ENCODE measurements around the gene TARS1. TPM values are rescaled to one million over a fixed set of nuclear protein-coding genes. Genes with fewer than 3 reads are reported as not detected.

TARS1 gene
- total and polyA plus RNA-seq, 11 donors = 58.1 to 91.0 (median 71.9) TPM

- ATAC-seq (no peak), DNase-seq (no peak)
- H3K36me3 ChIP-seq = no peaks in the 10 kb centered on the region
- WGBS, 4 donors = 85 to 95% (median 91%) methylated on average over 17 to 27 of the region's 27 CpGs
- no peaks in the 10 kb centered on the region for H3K4me1 ChIP-seq
- intact Hi-C loops (cut with DNase I) = no loop called here
- no peaks in the 10 kb centered on the region for H3K27me3 ChIP-seq
- TF ChIP-seq CTCF (IDR thresholded peaks at IDR 0.05) = no peak
- no peak for TF ChIP-seq POLR2A (IDR thresholded peaks at IDR 0.05)
- no peak overlapping the region for H3K4me3 ChIP-seq
- H3K27ac ChIP-seq = no peak overlapping the region
- no peaks in the 10 kb centered on the region for H3K9me3 ChIP-seq
Measured at GRCh38 chr5:33501899-33502298, 61.1 kb downstream of the TARS1 start.

DNA sequence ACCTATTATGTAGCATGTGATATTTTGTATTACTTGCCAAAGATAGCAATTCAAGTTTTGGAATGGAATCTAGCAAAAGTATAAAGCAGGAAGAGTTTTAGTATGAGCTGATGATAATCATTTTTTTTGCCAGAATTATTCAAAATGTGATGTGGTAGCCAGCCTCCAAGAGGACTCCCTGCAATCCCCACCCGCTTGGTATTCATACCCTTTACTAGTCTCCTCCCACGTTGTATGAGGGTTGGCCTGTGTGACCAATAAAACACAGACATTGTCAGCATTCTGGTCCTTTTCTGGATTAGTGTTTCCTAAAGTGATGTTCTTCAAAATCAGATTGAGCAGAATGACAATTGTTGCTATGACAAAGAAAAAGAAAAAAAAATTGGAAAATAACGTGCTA, 63.8 kb downstream of the TARS1 start:
- H3K27me3 ChIP-seq = no peaks in the 10 kb centered on the region
- H3K36me3 ChIP-seq = no peaks in the 10 kb centered on the region
- DNase-seq (no peak), ATAC-seq (no peak)
- TF ChIP-seq CTCF (IDR thresholded peaks at IDR 0.05) = no peak
- no peak for TF ChIP-seq POLR2A (IDR thresholded peaks at IDR 0.05)
- H3K27ac ChIP-seq = no peak overlapping the region
- intact Hi-C loops (cut with DNase I) = loop anchor here in 1 of 10 donors (2.0 kb wide), 1 partner anchor 26 kb away; no protein-coding TSS in a partner anchor
- H3K9me3 ChIP-seq = no peaks in the 10 kb centered on the region
- 81 to 88% (median 84%) methylated on average over 3 of the region's 3 CpGs for WGBS, 4 donors
- no peak overlapping the region for H3K4me3 ChIP-seq
- no peaks in the 10 kb centered on the region for H3K4me1 ChIP-seq

GRCh38 chr5:33507426-33507825, 66.7 kb downstream of the TARS1 start:
- Histone ChIP-seq H3K27me3 (no peaks in the 10 kb centered on the region), H3K9me3 (no peaks in the 10 kb centered on the region), H3K36me3 (no peaks in the 10 kb centered on the region), H3K27ac (no peak overlapping the region), H3K4me1 (no peaks in the 10 kb centered on the region), H3K4me3 (no peak overlapping the region)
- no peak for ATAC-seq
- intact Hi-C loops (cut with DNase I) = no loop called here
- no peak for DNase-seq
- TF ChIP-seq POLR2A (IDR thresholded peaks at IDR 0.05) (no peak), CTCF (IDR thresholded peaks at IDR 0.05) (no peak)
- 93 to 96% (median 94%) methylated on average over 4 of the region's 4 CpGs for WGBS, 4 donors

GRCh38 chr5:33509036-33509435, 68.3 kb downstream of the TARS1 start:
- 75 to 87% (median 77%) methylated on average over 3 of the region's 3 CpGs for WGBS, 4 donors
- intact Hi-C loops (cut with DNase I) = no loop called here
- no peak for ATAC-seq

More at GRCh38 chr5:33509036-33509435, 68.3 kb downstream of the TARS1 start:
- H3K4me3 ChIP-seq = no peak overlapping the region
- H3K36me3 ChIP-seq = no peaks in the 10 kb centered on the region
- no peaks in the 10 kb centered on the region for H3K9me3 ChIP-seq
- no peak for TF ChIP-seq CTCF (IDR thresholded peaks at IDR 0.05)
- no peak for TF ChIP-seq POLR2A (IDR thresholded peaks at IDR 0.05)
- H3K27ac ChIP-seq = no peak overlapping the region
- H3K27me3 ChIP-seq = no peaks in the 10 kb centered on the region
- no peak for DNase-seq
- no peaks in the 10 kb centered on the region for H3K4me1 ChIP-seq
